Dermis microvascular lymphatic vessel endothelial cell (primary cell): ENCODE data around the gene RPL36A. TPM values are rescaled to one million over a fixed set of nuclear protein-coding genes. Genes with fewer than 3 reads are reported as not detected.

ENCODE experiments used
- DNase-seq, 2 donors: peaks; one replicate each; pipeline versions ENCODE4 v3.0.0 to v3.0.0-alpha.2; 2010; ENCODE audit warnings: low read depth in 2 of 2
- total RNA-seq: library from RNA; depleted of rRNA; stranded (reverse); fragments of >200 nt; gene quantifications from 2 replicates; pipeline ENCODE4 v1.2.1, GENCODE V29; 2014

Gene RPL36A
- total RNA-seq, 1 donor from 2014 or later = 253 TPM

DNA sequence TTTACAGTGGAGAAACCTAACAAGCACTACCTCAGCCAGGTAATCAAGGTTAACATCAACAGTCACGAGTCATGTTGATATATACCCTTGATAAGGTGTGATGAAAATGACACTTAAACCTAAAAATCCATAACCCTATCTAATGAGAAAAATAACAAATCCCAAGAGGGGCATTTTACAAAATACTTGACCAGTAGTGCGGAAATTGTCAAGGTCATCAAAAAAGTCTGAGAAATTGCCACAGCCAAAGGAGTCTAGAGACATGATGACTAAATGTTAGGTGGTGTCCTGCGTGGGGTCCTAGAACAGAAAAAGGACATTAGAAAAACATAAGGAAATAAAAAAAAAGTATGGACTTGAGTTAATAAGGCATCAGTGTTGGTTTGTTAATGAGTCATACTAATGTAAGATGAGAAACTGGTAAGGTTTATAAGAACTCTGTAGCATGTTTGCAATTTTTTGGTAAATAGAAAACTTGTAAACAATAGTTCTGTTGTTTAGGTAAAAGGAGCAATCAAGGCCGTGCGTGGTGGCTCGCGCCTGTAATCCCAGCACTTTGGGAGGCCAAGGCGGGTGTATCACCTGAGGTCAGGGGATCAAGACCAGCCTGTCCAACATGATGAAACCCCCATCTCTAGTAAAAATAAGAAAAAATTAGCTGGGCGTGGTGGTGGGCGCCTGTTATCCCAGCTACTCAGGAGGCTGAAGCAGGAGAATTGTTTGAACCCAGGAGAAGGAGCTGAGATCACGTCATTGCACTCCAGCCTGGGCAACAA lies 2.9 kb downstream of the RPL36A start:
- DNase-seq = no peak

DNA sequence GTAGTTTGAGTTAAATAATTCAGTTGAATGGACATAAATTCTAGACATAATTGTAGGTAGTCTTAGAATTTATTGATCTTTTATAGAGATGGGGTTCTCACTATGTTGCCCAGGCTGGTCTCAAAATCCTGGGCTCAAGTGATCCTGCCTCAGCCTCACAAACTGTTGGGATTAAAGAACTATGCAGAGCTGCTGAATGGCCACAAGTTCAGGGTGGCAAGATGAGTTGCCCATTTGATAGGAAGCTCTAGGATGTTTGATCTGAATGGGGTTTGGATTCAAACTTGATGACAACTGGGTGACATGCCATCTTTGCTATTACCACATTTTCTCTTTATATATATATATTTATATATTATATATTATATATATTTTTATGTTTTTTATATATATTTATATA lies 3.6 kb downstream of the RPL36A start:
- no peak for DNase-seq

DNA sequence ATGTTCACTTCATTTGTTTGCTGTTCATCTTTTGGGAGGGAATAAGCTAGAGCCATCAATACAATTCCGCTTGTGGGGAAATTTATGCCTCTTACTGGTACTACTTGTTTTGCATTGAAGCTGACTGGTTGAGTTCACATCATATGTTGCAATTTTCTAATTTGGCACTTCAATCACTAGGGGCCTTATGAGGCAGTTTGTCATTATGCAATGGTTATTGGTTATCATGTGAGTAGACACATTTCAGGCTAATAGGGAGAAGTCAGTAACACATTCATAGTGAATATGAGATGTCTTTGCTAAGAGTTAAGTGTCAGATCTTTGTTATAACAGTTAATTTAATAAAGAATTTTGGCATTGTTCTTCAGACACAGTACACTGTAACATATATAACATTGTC lies 5.0 kb downstream of the RPL36A start:
- no peak for DNase-seq

GRCh38 chrX:101397779-101398178 lies 7.0 kb downstream of the RPL36A start:
- peak in 1 of 2 donors; percentile 63 for DNase-seq

DNA sequence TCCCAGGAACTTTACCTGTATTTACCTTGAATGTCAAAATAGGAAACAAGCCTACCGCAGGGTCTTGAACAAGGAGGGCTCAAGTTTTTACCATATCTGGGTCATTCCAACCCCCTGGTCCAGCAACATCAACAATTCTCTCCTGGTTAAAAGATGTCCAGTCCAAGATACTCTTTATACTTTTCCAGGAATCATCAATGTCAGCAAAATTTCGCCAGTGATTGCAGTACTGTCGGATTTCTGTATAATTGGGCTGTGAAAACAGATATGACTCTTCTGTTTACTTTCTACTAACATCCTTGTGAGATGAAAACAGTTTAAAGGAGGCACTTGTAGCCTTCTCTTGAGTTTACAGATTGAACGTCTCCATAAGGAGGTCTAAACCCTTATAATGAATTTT lies 7.9 kb downstream of the RPL36A start:
- DNase-seq = no peak

DNA sequence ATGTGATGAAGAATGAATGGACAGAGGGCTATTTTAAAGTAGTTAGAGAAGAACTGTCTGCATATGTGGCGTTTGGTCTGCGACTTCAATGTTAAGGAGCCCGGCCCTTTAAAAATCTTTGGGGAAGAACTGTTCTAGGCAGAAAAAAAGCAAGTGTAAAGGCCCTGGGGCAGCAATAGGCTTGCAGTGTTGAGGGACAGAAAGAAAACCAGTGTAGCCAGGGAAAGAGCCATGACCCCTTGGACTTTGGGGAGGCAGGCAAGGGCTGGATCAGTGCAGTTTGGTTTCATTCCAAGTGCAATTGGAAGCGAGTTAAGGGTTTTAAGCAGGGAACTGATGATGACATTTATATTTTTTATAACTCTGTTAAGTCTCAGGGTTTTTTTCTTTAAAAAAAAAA lies 9.0 kb downstream of the RPL36A start:
- DNase-seq = no peak

DNA sequence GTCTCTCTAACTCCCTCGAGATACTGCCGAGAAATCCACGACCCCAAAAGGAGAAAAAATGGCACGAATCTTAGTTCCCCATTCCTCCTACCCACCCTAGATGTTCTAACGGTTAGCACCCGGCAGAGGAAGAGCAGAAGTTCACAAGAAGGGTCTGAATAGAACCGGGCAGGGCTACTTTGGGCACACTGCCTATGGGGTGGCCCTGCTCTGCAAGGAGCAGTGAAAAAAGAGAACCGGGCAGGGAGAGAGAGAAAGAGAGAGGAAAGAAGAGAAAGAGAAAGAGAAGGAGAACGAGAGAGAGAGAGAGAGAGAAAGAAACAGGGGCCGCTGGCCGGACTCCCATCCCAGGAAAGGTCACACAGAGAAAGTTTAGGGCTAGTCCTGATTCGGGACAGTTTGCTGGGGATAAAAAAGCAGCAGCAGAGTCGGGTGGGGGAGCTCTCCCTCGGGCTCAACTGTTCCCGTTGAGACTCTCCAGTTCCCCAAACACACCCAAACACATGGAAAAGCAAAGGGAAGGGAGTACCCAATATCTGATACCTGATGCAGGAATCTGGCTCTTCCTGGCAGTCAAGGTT lies 16.4 kb downstream of the RPL36A start:
- DNase-seq = no peak

DNA sequence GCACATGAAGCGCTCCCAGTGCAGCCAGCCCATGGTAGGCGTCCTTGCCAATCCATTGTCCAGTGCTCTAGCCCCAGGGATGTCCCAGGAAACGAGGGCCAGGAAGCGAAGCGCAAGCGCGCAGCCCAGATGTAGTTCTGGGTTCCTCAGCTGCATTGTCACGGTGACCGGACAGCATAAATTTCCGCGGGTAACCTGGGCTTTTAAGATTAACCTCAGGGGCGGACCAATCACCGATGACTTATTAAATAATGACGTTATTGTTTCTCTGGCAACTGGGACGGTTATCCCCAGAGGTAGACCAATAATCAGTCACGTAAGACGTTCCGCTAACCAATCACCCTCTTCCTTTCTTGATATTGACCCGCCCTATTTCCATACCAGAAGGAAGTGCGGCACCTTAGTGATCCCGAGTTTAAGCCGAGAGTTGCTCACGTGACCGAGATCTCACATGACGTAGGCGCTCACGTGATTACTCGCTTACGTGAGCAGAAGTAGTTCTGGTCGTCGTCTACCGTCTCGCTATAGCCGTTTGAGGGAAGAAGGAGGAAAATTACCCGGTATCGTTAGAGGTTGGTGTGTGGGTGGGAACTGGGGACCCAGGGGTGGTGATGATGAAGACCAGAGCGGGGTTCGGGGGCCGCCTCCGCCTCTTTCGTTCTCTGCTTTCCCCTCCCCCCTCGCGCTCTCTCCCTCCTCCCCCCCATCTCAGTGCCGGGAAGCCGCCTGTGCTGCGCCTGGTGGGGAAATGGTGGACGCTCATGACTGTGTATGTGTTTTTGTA lies 17.1 kb downstream of the RPL36A start, which contains the start of the genes GLA and HNRNPH2:
Gene GLA, minus strand, starts transcription at position 178 of the 784 bp plus-strand sequence. Its CDS starts 22 bp downstream, at position 156.
Gene HNRNPH2, plus strand, starts transcription at position 475 of the 784 bp plus-strand sequence. CDS start 3,767 bp downstream, outside the sequence.
- DNase-seq = peak; percentile 98 to 99

DNA sequence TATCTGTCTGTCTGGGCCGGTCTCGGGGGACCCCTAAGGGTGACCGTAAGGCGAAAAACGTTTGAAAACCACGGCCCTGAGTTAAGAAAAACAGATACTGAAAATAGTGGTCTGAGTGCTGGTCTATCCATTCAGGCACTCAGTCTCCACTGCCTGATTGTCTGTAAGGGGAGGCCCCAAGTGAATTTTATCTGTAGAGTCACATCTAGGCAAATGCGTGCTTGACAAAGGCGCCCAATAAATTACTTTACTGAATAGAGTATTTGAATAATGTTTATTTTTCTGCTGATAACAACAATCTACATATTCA lies 17.7 kb downstream of the RPL36A start:
- DNase-seq = no peak

DNA sequence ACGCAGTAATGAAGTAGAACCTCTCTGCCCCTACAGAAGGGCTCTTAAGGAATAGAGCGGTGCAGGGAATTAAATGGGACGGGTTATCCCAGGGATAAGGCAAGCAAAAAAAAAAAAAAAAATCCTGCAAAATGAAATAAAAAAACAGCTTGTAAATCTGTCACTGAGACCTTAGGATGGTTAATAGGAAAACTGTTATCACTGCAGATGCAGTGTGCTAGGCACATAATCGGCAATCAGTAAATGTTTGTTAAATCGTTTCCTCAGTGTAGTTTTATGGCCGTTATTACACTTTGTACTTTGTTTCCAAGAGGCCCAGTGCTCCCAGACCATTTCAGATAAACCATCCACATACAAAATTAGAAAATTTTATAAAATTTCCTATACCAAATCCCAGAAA lies 18.2 kb downstream of the RPL36A start:
- peak in 1 of 2 donors; percentile 14 for DNase-seq

DNA sequence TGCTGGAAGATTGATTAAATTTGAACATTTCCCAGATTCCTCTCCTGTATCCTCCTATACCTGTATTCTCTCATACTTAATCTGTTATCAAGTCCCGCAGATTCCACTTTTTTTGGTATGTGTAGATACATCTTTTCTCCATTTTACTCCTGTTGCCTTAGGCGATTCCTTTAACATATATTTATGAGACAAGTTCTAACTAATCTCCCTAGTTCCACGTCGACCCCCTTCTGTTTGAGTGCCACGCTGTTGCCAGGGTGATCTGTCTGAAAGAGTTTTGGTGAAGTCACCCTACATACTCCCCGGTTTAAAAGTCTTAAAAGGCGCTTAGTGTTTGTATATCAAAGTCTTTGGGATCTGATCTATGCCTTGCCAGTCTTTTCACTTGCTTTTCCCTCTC lies 19.6 kb downstream of the RPL36A start:
- DNase-seq = no peak

DNA sequence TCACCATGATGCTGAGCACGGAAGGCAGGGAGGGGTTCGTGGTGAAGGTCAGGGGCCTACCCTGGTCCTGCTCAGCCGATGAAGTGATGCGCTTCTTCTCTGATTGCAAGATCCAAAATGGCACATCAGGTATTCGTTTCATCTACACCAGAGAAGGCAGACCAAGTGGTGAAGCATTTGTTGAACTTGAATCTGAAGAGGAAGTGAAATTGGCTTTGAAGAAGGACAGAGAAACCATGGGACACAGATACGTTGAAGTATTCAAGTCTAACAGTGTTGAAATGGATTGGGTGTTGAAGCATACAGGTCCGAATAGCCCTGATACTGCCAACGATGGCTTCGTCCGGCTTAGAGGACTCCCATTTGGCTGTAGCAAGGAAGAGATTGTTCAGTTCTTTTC lies 21.2 kb downstream of the RPL36A start:
- DNase-seq = no peak

- peak in 1 of 2 donors; percentile 76 for DNase-seq
These were observed 24.7 kb downstream of the RPL36A start for GRCh38 chrX:101415180-101416145.

GRCh38 chrX:101416691-101417090 lies 25.9 kb downstream of the RPL36A start:
- DNase-seq = no peak

DNA sequence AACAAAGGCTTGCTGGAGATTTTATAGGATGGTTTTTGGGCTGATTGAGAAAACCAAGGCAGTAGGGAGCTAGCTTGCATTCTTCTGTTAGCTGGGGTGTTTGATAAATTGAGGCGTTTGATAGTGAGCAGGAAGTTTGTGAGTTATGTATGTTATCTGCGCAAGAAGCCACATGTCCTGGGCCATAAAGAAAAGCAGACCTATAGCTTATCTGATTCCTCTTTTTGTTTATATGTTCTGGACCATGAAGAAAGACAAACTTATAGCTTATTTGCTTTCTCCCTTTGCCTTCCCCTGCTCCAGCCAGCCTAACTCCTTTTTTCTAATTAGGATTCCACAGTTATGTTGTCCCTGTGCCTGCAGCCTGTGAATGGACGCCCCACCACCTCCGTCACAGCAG lies 26.4 kb downstream of the RPL36A start:
- no peak for DNase-seq

GRCh38 chrX:101417981-101418841 lies 27.4 kb downstream of the RPL36A start:
- peak in 1 of 2 donors; percentile 59 for DNase-seq

DNA sequence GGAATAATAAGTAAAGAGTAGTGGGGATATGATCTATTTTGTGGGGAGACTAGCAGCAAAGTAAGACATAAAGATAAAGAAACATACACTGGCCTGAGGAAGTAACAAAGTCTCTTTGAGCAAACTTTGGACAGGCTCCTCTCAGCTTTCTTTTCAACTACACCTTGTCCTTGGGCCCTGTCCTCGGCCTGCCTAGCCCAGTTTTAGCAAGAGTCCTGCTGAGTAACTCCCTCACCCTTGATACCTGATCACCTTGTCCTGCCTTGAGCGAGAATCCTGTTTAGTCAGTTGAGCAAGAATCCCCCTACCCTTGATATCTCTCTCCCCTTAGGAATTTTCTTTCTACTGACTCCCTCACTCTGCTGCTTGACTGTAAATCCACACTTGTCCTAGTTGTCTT lies 28.7 kb downstream of the RPL36A start:
- DNase-seq = no peak

GRCh38 chrX:101427954-101428353 lies 37.1 kb downstream of the RPL36A start:
- no peak for DNase-seq

DNA sequence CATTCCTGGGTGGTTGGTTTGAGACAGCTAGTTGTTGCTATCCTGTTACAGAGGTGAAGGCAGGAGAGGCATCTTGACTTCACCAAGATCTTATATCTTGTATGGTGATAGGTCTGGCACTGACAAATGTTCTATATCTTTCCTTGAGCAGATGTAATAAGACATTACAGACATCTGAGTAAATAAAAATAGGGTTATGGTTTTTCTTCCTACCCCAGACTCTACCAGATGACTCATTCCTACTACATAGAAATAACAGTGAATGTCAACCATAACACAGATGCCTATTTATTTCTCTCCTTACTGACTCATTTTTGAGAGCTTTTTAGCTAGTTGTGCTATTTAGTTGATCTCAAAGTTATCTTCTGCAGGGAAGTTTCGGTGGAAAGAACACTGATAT lies 39.1 kb downstream of the RPL36A start:
- DNase-seq = peak in 1 of 2 donors; percentile 19

GRCh38 chrX:101430457-101431078 lies 39.8 kb downstream of the RPL36A start:
- no peak for DNase-seq
